Fibroblast of villous mesenchyme (primary cell): ENCODE measurements around the gene MYLK3. TPM values are rescaled to one million over a fixed set of nuclear protein-coding genes. Genes with fewer than 3 reads are reported as not detected.
"Not testable (repeated sequence)": the region's sequence is repeated elsewhere in the genome, so short reads cannot be mapped to it uniquely, and the experiment has no call there.

Source experiments
- DNase-seq: peaks from one replicate; pipeline ENCODE4 v3.0.0-alpha.2; 2010; ENCODE audit warnings: low read depth
- H3K4me3 ChIP-seq: 2 replicates; pipeline ENCODE4 v1.5.1; 2011; ENCODE audit warnings: low read depth, mild to moderate bottlenecking, low read length
- total RNA-seq: library from RNA; depleted of rRNA; stranded (reverse); fragments of >200 nt; gene quantifications from 2 replicates; pipeline ENCODE4 v1.2.3, GENCODE V29; 2012
- TF ChIP-seq, protein P1 (sequence below): IDR thresholded peaks from 2 replicates; pipeline ENCODE4 v1.5.1; 2012; ENCODE audit warnings: low read depth, mild to moderate bottlenecking, low read length; ENCODE audit not compliant: insufficient read depth

The MYLK3 gene
- total RNA-seq, 1 donor = under 0.01 TPM

DNA sequence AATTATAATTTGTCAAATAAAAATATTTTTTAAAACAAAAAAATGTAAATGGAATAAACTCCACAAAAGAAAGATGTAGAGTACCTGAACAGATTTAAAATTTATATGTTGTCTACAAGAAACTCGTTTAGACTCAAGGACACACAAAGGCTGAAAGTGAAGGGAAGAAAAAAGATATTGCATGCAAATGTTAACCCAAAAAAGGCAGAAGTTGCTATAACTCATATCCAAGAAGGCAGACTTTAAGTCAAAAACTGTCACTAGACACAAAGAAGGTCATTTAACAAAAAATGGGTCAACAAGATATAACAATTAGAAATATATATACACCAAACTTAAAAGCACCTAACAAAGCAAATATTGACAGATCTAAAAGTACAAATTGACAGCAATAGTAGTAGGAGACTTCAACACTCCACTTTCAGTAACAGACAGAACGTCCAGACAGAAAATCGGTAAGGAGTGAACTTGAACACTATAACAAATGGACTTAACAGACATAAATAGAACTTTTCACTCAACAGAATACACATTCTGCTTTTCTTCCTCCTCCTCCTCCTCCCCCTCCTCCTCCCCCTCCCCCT is 40.8 kb upstream of the MYLK3 start:
- H3K4me3 ChIP-seq = no peak overlapping the region
- DNase-seq = no peak
- TF ChIP-seq, protein P1, sequence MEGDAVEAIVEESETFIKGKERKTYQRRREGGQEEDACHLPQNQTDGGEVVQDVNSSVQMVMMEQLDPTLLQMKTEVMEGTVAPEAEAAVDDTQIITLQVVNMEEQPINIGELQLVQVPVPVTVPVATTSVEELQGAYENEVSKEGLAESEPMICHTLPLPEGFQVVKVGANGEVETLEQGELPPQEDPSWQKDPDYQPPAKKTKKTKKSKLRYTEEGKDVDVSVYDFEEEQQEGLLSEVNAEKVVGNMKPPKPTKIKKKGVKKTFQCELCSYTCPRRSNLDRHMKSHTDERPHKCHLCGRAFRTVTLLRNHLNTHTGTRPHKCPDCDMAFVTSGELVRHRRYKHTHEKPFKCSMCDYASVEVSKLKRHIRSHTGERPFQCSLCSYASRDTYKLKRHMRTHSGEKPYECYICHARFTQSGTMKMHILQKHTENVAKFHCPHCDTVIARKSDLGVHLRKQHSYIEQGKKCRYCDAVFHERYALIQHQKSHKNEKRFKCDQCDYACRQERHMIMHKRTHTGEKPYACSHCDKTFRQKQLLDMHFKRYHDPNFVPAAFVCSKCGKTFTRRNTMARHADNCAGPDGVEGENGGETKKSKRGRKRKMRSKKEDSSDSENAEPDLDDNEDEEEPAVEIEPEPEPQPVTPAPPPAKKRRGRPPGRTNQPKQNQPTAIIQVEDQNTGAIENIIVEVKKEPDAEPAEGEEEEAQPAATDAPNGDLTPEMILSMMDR = no peak

DNA sequence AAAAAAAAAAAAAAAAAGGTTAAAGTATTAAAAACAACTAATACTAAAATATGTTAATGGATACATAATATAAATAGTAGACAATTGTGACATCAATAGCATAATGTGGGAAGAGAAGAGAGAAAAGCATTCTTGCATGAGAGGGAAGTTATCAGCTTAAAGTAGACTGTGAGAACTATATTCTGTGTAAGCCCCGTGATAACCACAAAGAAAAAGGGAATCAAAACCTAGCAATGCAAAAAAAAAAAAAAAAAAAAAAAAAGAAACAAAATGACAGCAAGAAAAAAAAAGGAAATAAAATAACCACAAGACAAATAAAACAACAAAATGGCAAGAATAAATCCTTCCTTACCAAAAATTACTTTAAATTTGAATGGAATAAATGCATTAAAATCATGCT is 39.8 kb upstream of the MYLK3 start:
- H3K4me3 ChIP-seq = no peak overlapping the region
- TF ChIP-seq, protein P1 = no peak
- DNase-seq = no peak

DNA sequence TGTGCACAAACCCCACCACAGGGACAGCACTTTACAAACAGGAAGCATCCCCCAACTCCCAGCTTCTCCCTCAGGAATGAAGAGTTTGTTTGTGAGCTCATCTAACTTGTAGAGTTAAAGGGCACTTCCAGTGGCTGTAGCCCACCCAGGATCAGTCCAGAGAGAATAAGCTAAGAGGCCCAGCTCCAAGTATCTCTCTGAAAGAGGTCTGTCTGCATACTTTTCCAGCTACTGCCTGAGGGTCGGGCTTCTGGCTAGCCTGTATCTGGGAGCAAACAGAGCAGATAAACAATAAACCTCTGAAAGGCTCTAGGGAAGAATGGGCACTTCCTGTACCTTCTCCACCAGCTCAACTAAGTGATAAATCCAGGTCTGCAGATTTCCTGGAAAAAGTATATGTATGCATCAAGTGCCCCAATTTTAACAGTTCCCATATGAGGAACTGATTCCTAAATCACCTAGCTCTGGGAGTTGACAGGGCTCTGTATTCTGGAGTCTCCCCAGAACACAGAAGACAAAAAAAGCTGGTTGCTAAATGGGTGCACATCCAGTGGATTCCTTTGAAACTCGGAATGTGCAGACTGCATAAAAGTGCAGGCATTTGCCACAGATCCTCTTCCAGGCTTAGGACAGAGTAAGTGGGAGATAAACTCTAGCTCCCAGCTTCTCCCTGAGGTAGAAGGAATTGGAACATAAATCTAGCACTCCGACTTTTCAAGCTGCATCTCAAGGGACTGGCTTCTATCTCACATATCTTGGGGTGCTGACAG is 37.1 kb upstream of the MYLK3 start:
- DNase-seq = no peak
- no peak overlapping the region for H3K4me3 ChIP-seq
- TF ChIP-seq, protein P1 = no peak

DNA sequence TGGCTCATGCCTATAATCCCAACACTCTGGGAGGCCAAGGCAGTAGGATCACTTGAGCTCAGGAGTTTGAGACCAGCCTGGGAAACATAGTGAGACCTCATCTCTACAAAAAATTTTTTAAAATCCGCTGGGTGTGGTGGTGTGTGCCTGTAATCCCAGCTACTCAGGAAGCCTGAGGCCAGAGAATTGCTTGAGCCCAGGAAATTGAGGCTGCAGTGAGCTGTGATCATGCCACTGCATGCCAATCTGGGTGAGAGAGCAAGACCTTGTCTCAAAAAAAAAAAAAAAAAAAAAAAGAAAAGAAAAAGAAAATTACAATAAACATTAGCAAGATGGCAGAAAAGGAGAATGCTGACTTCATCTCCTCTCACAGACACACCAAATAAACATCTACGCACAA is 36.4 kb upstream of the MYLK3 start:
- H3K4me3 ChIP-seq, DNase-seq: not testable (repeated sequence)

DNA sequence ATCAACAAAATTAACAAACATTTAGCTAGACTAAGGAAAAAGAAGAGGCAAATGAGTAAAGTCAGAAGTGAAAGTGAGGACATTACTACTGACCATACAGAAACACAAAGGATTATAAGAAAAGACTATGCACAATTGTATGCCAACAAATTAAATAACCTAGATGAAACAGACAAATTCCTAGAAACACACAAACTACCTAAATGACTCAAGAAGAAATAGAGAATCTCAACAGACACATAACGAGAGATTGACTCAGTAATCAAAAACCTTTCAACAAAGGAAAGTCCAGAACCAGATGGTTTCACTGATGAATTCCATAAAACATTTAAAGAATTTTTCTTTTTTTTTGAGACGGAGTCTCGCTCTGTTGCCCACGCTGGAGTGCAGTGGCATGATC is 35.7 kb upstream of the MYLK3 start:
- DNase-seq = no peak

DNA sequence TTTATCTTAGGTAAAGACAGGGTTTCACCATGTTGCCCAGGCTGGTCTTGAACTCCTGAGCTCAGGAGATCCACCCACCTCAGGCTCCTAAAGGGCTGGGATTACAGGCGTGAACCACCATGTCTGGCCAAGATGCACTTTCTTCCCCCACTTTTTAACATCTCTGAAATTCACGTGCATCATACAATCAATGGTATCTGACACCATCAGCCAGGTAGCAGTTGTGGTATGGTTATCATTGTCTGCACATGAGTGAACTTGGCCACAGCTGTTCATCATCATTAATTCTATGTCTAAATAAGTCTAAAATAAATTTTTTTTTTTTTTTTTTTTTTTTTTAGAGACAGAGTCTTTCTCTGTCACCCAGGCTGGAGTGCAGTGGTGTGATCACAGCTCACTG is 34.2 kb upstream of the MYLK3 start:
- TF ChIP-seq, protein P1 = no peak
- H3K4me3 ChIP-seq = no peak overlapping the region
- DNase-seq = no peak

More for the DNA sequence above, 35.7 kb upstream of the MYLK3 start:
- TF ChIP-seq, protein P1 = no peak
- no peak overlapping the region for H3K4me3 ChIP-seq

DNA sequence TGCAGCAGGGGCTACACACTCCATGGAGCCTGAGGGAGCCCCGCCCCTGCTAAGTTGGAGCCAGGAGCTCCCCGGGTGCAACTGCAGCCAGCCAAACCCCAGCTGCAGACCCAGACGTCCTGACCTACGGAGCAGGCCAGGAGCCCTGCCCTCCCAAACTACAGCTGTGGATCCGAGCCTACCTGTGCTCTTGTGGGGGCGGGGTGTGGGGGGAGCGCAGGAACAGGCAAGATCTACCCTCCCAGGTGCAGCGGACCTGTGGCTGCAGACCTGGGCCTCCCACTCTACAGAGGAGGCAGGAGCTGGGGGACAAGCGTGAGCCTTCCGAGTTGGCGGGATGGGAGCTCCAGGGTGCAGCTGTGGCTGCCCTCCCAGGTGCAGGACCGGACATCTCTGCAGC is 29.7 kb upstream of the MYLK3 start:
- H3K4me3 ChIP-seq = no peak overlapping the region
- TF ChIP-seq, protein P1 = no peak
- DNase-seq = no peak
